ENCODE measurements around the gene HM13.
"Not testable (repeated sequence)": the region's sequence is repeated elsewhere in the genome, so short reads cannot be mapped to it uniquely, and the experiment has no call there.

The HM13 gene

DNA sequence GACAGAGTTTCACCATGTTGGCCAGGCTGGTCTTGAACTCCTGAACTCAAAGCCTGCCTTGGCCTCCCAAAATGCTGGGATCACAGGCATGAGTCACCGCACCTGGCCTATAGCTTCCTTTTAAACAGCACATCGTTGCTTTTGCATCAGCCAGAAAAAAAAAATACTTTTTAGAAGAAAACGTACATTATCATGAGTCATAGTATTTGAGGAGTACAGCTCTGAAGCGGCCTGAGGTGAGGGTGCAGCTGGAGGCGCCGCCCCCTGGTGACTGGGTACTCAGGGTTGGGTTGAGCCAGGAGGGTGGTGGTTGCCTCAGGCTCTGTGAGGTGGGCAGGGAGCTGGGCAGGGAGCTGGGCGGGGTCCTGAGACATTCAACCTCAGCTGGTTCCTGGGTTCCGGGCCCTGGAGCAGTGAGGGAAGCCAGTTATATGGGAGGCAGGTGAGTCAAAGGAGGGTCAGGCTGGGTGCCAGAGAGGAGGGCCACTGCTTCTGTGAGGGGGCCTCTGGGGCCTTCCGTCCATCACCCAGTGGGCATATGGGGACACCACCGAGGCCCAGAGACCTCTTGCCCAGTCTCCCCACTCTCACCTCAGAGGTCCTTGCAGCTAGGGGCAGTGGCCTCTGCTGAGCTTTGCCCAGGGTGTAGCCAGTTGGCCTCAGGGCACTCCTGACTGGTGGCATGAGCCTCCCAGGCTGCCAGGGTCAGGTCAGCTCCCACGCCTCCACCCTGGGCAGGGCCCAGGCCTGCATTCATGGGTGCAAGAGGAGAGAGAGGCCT is 79.2 kb downstream of the HM13 start:
- peak; percentile 99 for DNase-seq

GRCh38 chr20:31594002-31594557 is 79.8 kb downstream of the HM13 start:
- DNase-seq = no peak

DNA sequence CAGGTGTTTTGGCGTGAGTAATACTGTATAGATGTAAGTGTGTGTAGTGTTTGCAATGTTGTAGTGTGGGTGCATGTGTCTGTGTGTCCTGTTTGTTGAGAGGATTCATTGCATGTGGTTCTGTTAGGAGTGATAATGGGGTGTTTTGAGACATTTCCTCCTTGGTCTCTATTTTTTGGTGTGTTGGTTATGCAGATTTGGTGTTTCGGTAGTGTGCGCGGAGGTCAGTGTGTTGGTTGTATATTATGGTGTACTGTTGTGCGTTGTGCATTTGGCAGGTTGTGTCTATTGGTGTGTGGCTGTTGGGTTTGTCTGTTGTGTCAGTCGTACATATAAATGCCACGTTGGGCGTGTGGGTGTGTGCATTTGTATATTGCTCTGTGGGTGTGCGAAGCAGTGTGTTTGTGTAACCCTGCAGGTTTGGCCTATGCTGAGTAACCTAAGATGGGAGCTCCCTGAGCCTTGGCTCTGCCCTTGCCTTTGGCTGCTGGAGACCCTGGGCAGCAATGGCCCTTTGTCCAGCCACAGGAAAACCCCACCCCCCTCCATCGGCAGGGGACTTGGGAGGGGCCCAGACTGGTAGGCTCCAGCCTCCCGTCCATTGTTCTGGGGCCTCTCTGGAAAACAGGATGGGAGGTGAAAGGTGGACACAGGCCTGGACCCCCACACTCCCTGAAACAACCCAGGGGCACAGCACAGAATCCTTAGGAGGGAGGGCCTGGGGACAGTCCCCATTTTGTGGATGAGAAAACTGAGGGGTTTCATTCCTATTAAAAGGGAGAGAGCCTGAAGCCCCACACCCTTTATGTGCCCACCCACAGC is 80.5 kb downstream of the HM13 start:
- DNase-seq = no peak

- DNase-seq = no peak
Measured at GRCh38 chr20:31595380-31595653, 81.1 kb downstream of the HM13 start.

DNA sequence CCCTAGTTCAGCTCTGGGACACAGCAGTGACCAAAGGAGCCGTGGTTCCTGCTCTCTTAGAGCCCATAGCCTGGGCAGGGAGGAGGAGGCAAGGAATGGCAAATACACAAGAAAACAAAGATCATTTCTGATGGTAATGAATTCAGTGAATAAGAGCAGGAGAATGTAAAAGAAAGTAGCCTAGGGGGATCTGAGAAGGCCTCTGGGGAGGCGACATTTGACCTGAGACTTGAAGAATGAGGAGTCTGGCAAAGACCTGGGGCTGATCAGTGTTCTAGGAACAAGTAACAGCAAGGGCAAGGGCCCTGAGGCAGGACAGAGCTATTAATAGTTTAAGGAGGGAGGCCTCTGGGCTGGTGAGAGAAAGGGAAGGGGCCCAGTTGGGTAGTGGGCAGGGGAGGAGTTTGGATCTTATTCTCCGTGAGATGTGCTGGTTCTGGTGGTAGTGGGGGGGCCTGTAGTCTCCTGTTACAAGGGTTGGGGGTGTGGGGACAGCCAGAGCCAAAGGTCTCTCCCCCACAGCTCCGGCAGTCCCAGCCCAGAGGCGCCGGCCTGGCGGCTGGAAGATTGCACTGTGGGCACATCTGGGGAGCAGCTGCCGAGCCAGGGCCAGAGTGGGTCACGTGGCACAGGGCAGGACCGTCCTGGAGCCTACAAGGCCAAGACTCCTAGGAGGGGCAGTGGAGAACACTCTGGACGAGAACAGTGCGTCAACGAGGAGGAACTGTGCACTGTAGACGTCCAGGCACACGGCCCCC is 81.6 kb downstream of the HM13 start:
- DNase-seq = peak; percentile 18

GRCh38 chr20:31596412-31596715 is 82.1 kb downstream of the HM13 start:
- not testable (repeated sequence) for DNase-seq

DNA sequence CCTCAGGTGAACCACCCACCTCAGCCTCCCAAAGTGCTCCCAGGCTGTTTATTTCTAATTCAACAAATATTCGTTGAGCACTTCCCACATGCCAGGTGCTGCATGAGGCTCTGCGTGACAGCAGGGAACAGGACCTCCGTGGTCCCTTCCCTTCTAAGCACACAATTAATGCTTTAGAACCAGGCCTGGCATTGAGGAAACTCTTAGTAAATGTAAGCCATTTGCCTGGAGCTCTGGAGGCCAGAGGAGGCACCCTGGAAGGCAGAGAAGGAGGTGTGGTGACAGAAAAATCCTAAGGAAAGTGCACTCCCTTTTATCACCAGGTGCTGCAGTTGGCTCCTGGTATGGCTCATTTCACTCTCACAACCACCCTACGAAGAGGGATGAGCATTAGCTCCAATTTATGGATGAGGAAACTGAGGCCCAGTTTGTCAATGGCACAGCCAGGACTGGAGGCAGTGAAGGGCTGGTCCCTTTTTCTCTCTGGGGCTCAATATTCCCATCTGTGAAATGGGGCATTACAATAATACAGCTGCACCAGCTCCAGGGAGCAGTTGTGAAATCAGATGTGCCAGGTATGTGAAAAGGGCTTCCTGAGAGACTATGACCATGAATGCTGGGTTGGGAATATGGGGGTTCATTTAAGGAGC is 82.7 kb downstream of the HM13 start:
- DNase-seq = no peak

DNA sequence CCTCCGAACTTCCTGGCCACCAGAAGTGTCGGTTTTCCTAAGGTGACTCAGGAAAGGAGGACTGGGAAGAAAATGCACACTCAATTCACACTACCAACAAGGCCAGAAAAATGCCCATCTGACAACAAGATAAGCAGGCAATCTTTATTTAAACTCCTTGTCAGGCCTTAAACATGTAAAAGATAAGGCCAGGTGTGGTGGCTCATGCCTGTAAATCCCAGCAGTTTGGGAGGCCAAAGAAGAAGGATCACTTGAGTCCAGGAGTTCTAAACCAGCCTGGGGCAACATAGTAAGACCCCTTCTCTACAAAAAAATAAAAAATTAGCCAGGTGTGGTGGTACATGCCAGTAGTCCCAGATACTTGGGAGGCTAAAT is 83.2 kb downstream of the HM13 start:
- DNase-seq = no peak

DNA sequence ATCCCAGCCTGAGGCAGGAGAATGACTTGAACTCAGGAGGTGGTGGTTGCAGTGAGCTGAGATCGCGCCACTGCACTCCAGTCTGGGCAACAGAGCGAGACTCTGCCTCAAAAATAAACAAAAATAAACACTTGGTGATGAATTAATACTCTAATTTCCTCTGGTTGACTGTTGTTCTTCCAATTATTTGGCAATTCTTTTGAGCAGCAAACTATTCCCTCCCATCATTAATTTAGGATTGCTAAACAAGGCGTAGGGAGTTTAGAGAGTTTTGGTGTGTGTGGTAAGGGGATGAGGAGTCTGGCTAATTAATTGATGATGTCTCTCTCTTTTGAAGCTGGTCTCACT is 88.2 kb downstream of the HM13 start:
- no peak for DNase-seq

GRCh38 chr20:31602779-31603441 is 88.7 kb downstream of the HM13 start:
- DNase-seq = peak; percentile 55

- DNase-seq = peak; percentile 99
Measured at GRCh38 chr20:31603822-31604566, 89.8 kb downstream of the HM13 start.

DNA sequence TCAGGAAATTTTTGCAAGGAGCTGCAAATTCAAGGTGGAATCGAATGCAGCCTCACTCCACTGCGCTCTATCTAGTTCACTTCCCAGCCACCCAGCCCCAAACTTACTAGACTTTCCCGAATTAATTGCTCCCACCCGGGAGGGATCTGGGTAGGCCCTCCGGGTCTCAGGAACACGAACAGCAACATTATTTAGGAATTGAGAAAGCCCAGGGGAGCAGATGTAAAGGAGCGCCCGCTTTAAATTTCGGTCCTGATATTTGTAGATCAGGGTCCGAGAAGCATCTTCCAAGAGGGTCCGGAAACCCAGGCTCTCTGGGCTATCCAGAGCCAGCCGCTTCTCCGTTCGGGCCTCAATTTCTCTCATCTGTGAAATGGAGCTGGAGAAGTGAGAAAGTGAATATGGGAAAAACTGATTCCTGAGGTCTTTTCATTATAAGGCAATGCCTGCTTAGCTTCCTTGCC is 90.4 kb downstream of the HM13 start:
- DNase-seq = no peak

DNA sequence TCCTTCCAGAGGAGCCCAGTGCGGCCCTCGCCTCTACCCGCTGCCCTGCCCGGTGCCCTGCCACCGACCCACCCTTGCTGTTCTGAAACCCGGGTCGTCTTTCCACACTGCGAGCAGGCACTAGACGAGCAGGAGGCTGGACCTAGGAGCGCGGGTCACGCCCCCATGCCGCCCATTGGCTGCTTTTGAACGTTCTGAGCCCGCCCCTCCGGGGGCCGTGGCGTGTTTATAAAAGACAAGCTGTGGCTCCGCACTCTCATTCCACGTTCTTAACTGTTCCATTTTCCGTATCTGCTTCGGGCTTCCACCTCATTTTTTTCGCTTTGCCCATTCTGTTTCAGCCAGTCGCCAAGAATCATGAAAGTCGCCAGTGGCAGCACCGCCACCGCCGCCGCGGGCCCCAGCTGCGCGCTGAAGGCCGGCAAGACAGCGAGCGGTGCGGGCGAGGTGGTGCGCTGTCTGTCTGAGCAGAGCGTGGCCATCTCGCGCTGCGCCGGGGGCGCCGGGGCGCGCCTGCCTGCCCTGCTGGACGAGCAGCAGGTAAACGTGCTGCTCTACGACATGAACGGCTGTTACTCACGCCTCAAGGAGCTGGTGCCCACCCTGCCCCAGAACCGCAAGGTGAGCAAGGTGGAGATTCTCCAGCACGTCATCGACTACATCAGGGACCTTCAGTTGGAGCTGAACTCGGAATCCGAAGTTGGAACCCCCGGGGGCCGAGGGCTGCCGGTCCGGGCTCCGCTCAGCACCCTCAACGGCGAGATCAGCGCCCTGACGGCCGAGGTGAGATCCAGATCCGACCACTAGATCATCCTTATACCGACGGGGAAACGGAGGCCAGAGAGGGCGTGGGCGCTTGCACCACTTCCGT is 91.0 kb downstream of the HM13 start, which contains the start of gene ID1:
Gene ID1 (plus strand): TSS at position 259 of the 871 bp plus-strand sequence. CDS start 99 bp downstream, at position 358.
- peak; percentile 90 for DNase-seq

- no peak for DNase-seq
Measured at GRCh38 chr20:31605902-31606803, 91.9 kb downstream of the HM13 start.

DNA sequence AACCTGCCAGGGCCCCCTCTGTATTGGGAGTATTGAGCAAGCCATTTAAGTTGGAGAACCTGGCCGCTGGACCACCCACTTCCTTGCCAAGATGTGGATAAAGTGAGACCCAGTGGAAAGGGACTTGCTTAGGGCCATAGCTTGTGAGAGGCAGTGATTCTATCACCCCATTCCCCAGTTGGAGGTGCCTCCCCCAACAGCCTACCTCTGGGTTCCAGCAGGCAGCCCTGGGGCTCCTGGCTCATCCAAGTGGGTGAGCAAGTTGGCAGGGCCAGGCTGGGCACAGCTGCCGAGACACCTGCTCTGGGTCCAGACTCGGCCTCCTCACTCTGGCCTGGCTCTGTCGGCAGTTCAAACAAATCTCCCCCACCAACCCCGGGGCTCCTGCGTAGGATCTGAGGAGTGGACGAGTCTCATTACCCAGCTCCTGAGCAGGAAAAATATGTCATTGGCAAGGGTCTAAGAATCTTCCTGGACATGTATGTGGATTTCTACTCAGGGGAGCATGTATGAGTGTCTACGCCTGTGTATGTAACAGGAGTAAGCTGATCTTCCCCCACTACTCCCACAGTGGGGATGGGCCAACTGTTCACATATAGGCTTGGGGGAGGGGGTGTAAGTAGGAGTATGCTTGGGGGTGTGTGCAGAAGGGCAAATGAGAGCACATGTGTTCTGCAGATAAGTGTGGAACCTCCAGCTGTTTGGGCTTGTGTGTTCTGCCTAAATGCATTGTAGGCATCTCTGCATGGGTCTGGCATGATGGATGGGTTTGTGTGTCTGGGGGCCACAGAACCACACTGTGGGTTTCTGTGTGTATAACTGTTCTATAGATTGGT is 92.8 kb downstream of the HM13 start:
- DNase-seq = peak; percentile 77

DNA sequence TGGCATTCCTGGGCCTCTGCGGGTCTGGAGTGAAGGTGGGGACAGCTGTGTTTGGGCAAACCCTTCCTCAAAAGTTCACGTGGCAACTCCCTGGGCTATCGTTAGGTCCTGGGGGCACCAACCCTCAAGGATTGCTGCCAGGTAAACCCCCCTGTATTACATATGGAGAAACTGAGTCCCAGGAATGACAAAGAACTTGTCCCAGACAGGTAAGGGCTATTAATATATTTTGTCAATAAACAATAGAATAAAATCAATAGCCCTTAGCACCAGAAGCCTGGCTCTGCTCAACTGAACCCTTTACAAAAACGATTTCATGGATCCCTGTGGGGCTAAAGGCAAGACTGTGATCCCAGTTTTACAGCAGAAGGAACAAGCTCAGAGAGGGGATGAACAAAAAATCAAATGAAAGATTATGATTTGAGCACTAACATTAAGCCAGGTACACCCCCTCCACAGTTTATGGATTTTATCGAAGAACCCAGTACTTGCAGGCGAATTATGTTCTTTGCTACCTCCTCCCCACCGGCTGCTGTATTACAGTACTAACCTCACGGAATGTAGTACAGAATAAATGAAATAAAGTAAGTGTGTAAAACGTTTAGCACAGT is 93.5 kb downstream of the HM13 start:
- peak; percentile 45 for DNase-seq

DNA sequence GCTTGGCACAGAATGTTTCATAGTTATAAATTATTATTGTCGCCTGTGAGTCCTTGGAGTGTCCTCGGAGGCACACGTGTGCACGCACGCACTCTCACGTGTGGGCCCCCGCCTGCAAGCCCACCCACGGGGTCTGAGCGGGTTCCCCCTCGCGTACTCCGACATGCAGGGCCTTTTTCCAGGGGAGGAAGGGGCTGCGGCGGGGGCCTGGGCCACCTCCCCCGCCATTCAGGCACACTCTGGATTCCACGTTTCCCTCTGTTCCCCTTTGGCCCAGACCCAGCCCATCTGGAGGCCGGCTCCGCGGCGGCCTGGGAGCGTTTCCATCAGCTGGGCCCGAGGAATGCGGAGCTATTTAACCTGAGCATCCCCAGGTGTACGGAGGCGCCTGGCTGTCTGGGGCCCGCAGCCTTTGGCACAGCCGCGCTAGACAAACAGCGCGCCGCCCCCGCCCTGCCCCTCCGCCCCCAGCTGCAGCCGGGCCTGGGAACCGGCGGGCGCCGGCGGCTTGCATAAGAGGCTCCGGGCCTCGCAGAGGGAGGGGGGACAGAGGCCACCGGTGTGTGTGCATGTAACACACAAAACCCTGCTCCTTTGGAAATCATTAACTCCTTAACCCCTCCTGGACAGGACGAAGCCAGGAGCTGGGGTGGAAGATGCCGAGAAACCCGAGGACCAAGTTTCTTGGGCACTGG is 94.2 kb downstream of the HM13 start:
- DNase-seq = peak; percentile 91
